Psoas muscle (tissue), 8 donors: ENCODE measurements around the gene POTEJ. TPM values are rescaled to one million over a fixed set of nuclear protein-coding genes. Genes with fewer than 3 reads are reported as not detected.
"Not testable (repeated sequence)": the region's sequence is repeated elsewhere in the genome, so short reads cannot be mapped to it uniquely, and the experiment has no call there.

Source experiments
- ATAC-seq, 4 donors: fragments of 200-7000 bp; cut with Tn5 transposase; one replicate each; pipeline ENCODE4 v1.9.1; 2020; ENCODE audit warnings: moderate library complexity in 3 of 4, mild to moderate bottlenecking in 2 of 4
- DNase-seq, 2 donors: peaks; one replicate each; pipeline ENCODE4 v3.0.0-alpha.2; 2020
- H3K27ac ChIP-seq: fragments of 200-600 bp; one replicate; pipeline ENCODE4 v1.8.0; 2022
- H3K27me3 ChIP-seq, 3 donors: fragments of 200-600 bp in 1 of 3; one replicate each; pipeline versions ENCODE4 v1.6.1 to v1.8.0; 2013 to 2022; ENCODE audit warnings: low read length in 2 of 3, mild to moderate bottlenecking in 2 of 3, moderate library complexity in 1 of 3; ENCODE audit not compliant: insufficient read depth in 3 of 3
- H3K36me3 ChIP-seq, 2 donors: fragments of 200-600 bp in 1 of 2; one replicate each; pipeline versions ENCODE4 v1.6.1 to v1.8.0; 2013 to 2022; ENCODE audit warnings: low read depth in 1 of 2, mild to moderate bottlenecking in 1 of 2, moderate library complexity in 1 of 2; ENCODE audit not compliant: insufficient read depth in 1 of 2
- H3K4me1 ChIP-seq: fragments of 200-600 bp; one replicate; pipeline ENCODE4 v1.8.0; 2022
- H3K4me3 ChIP-seq: fragments of 200-600 bp; one replicate; pipeline ENCODE4 v1.8.0; 2022; ENCODE audit warnings: mild to moderate bottlenecking
- H3K9me3 ChIP-seq: fragments of 200-600 bp; one replicate; pipeline ENCODE4 v1.8.0; 2022
- WGBS, 3 donors: extraction: QIAGEN DNeasy Blood & Tissue Kit; methylation state at CpG; one replicate each; pipeline versions ENCODE4 v1.1.6 to v1.1.7; 2013; 5-methylcytosine and 5-hydroxymethylcytosine counted together
- intact Hi-C, 2 donors: fragments of 100-400 bp; cut with DNase I; formaldehyde crosslinking; loops; one replicate each; pipeline versions ENCODE4 v1.11.0 to v1.14.2; 2022
- long read RNA-seq, 2 donors: library from polyadenylated mRNA; unstranded; transcript quantifications; one replicate each; pipeline ENCODE4 v2.0.0, GENCODE V29; 2021
- polyA plus RNA-seq, 3 donors: library from polyadenylated mRNA; stranded (reverse); fragments of 200-250 nt; gene quantifications; one replicate each; pipeline ENCODE4 v1.2.3, GENCODE V29; 2013
- total RNA-seq, 4 donors: library from RNA; stranded (reverse); fragmentation: NEBNext Ultra II Directional in 2 of 4; extraction: Animal tissue kit (Norgen Biotek cat#: 25700) in 2 of 4; gene quantifications; one replicate each; pipeline versions ENCODE4 v1.2.1 to v1.2.4, GENCODE V29; 2021 to 2023
- donor health status: healthy with polysubstance abuse.
- donor health status: DM: no; HTN: no; CAD: no; lungs with moderate emphysema.
- donor health status: Bipolar disorder and iron deficiency.
- donor health status: healthy.
- donor health status: DM: yes; HTN: yes; CAD: no.
- donor health status: DM: no; HTN: no; CAD: no.
- donor health status: DM: no; HTN: no; CAD: no.
- donor health status: DM: yes; HTN: yes; CAD: no.

POTEJ gene
- total RNA-seq (not detected), polyA plus RNA-seq (not detected)
- long read RNA-seq, donor 1, result 0 reads
- long read RNA-seq, donor 2, result 0 reads

GRCh38 chr2:130611140-130611539 lies at the start of gene POTEJ:
Gene POTEJ (plus strand): TSS chr2:130611440. CDS start chr2:130611533, 93 bp downstream.
- H3K27me3 ChIP-seq, H3K4me1 ChIP-seq, DNase-seq, H3K9me3 ChIP-seq, H3K36me3 ChIP-seq, H3K4me3 ChIP-seq, H3K27ac ChIP-seq, intact Hi-C loops, ATAC-seq: not testable (repeated sequence)
- 90 to 96% (median 94%) methylated on average over 3 of the region's 13 CpGs for WGBS, 3 donors

- H3K9me3 ChIP-seq, H3K4me3 ChIP-seq, ATAC-seq, H3K36me3 ChIP-seq, DNase-seq, H3K4me1 ChIP-seq, H3K27me3 ChIP-seq, H3K27ac ChIP-seq, intact Hi-C loops: not testable (repeated sequence)
- no CpG with 5 or more reads among the region's 4 CpGs for WGBS, 3 donors
Observed at GRCh38 chr2:130566165-130566564, 45.1 kb upstream of the POTEJ start.

GRCh38 chr2:130571929-130572328 lies 39.3 kb upstream of the POTEJ start:
- H3K4me3 ChIP-seq, H3K36me3 ChIP-seq, H3K27me3 ChIP-seq, H3K4me1 ChIP-seq, intact Hi-C loops, DNase-seq, ATAC-seq, H3K27ac ChIP-seq, H3K9me3 ChIP-seq: not testable (repeated sequence)
- no CpG with 5 or more reads among the region's 3 CpGs for WGBS, 3 donors

- H3K4me1 ChIP-seq, H3K27ac ChIP-seq, H3K27me3 ChIP-seq, H3K9me3 ChIP-seq, intact Hi-C loops, ATAC-seq, H3K4me3 ChIP-seq, H3K36me3 ChIP-seq, DNase-seq: not testable (repeated sequence)
- 50 to 58% (median 58%) methylated on average over 6 to 7 of the region's 13 CpGs for WGBS, 3 donors
Observed at GRCh38 chr2:130574230-130574629, 37.0 kb upstream of the POTEJ start.

GRCh38 chr2:130576209-130576784 lies 34.9 kb upstream of the POTEJ start:
- H3K9me3 ChIP-seq, H3K4me3 ChIP-seq, H3K27me3 ChIP-seq, ATAC-seq, DNase-seq, H3K4me1 ChIP-seq, intact Hi-C loops, H3K36me3 ChIP-seq, H3K27ac ChIP-seq: not testable (repeated sequence)
- no CpG with 5 or more reads among the region's 8 CpGs for WGBS, 3 donors

GRCh38 chr2:130577559-130577958 lies 33.7 kb upstream of the POTEJ start:
- ATAC-seq, H3K36me3 ChIP-seq, H3K4me3 ChIP-seq, H3K27me3 ChIP-seq, H3K9me3 ChIP-seq, intact Hi-C loops, DNase-seq, H3K4me1 ChIP-seq, H3K27ac ChIP-seq: not testable (repeated sequence)
- no CpG with 5 or more reads among the region's 4 CpGs for WGBS, 3 donors

- WGBS, 3 donors, result 70 to 82% (median 80%) methylated on average over 5 of the region's 7 CpGs
- H3K27ac ChIP-seq, H3K27me3 ChIP-seq, H3K4me3 ChIP-seq, H3K36me3 ChIP-seq, intact Hi-C loops, DNase-seq, ATAC-seq, H3K4me1 ChIP-seq, H3K9me3 ChIP-seq: not testable (repeated sequence)
Observed at GRCh38 chr2:130579121-130579520, 32.1 kb upstream of the POTEJ start.

- H3K4me3 ChIP-seq, DNase-seq, ATAC-seq, H3K27me3 ChIP-seq, H3K4me1 ChIP-seq, H3K27ac ChIP-seq, H3K9me3 ChIP-seq, H3K36me3 ChIP-seq, intact Hi-C loops: not testable (repeated sequence)
- WGBS, 3 donors, result 82 to 94% (median 93%) methylated on average over 6 of the region's 7 CpGs
Observed at GRCh38 chr2:130581491-130581890, 29.7 kb upstream of the POTEJ start.

- H3K36me3 ChIP-seq, DNase-seq, H3K27ac ChIP-seq, H3K4me1 ChIP-seq, ATAC-seq, H3K4me3 ChIP-seq, intact Hi-C loops, H3K27me3 ChIP-seq, H3K9me3 ChIP-seq: not testable (repeated sequence)
- WGBS, 3 donors, result 58 to 76% (median 66%) methylated on average over 1 to 3 of the region's 7 CpGs
Observed at GRCh38 chr2:130582970-130583369, 28.3 kb upstream of the POTEJ start.

- H3K4me3 ChIP-seq, DNase-seq, intact Hi-C loops, H3K27me3 ChIP-seq, H3K4me1 ChIP-seq, H3K9me3 ChIP-seq, H3K36me3 ChIP-seq, ATAC-seq, H3K27ac ChIP-seq: not testable (repeated sequence)
- 60 to 77% (median 76%) methylated on average over 3 to 4 of the region's 7 CpGs for WGBS, 3 donors
Observed at GRCh38 chr2:130583582-130583981, 27.7 kb upstream of the POTEJ start.

GRCh38 chr2:130584726-130585125 lies 26.5 kb upstream of the POTEJ start:
- H3K36me3 ChIP-seq, H3K9me3 ChIP-seq, H3K4me3 ChIP-seq: not testable (repeated sequence)

More at GRCh38 chr2:130584726-130585125, 26.5 kb upstream of the POTEJ start:
- H3K27ac ChIP-seq, ATAC-seq, intact Hi-C loops, H3K4me1 ChIP-seq, DNase-seq, H3K27me3 ChIP-seq: not testable (repeated sequence)
- 77 to 82% (median 79%) methylated on average over 2 of the region's 4 CpGs for WGBS, 3 donors
